GM12878 (cell line): ENCODE measurements around the gene ZKSCAN1. TPM values are rescaled to one million over a fixed set of nuclear protein-coding genes. Genes with fewer than 3 reads are reported as not detected.

ENCODE experiments used
- ATAC-seq: fragments of 200-7000 bp; cut with Tn5 transposase; 3 replicates; pipeline ENCODE4 v1.9.1; 2020; ENCODE audit warnings: mild to moderate bottlenecking, moderate library complexity
- BruUV-seq: library from RNA; stranded (reverse); fragments of 400-500 nt; replicated peaks from 2 replicates; lab custom pipeline; 2021; lab: Mats Ljungman, UMichigan
- CTCF ChIA-PET: fragments of 300-600 bp; sonication (Branson Sonifier 250); formaldehyde crosslinking; extraction: SDS; loops from one replicate; lab custom pipeline; 2021; ENCODE audit warnings: inconsistent platforms; lab: Yijun Ruan, JAX
- POLR2A ChIA-PET: fragments of 350-600 bp; formaldehyde crosslinking; extraction: SDS; loops from one replicate; lab custom pipeline; 2021; ENCODE audit warnings: inconsistent platforms; lab: Charles Lee
- RAD21 ChIA-PET: fragments of 300-600 bp; sonication (Branson Sonifier 250); formaldehyde crosslinking; loops from one replicate; lab custom pipeline; 2023; ENCODE audit warnings: antibody characterized with exemption; ENCODE audit not compliant: unreplicated experiment; lab: Charles Lee
- SMC1A ChIA-PET: fragments of 300-600 bp; sonication (Branson Sonifier 250); formaldehyde crosslinking; loops from one replicate; lab custom pipeline; 2023; ENCODE audit not compliant: unreplicated experiment, uncharacterized antibody; lab: Charles Lee
- DNase-seq: peaks from one replicate; pipeline ENCODE4 v3.0.0-alpha.2; 2011; ENCODE audit warnings: low read depth, low spot score
- FAIRE-seq: peaks from 3 replicates; lab custom pipeline; 2011; peaks lifted over from hg19 to GRCh38; lab: Jason Lieb, UNC
- H2AFZ ChIP-seq: 2 replicates; pipeline ENCODE4 v1.6.0; 2011; ENCODE audit warnings: low read depth, low read length, control low read depth; ENCODE audit not compliant: control insufficient read depth
- H3K27ac ChIP-seq: 2 replicates; pipeline ENCODE4 v1.5.1; 2011; ENCODE audit warnings: control low read depth; ENCODE audit not compliant: control insufficient read depth, insufficient read depth
- H3K27me3 ChIP-seq, 2 experiments: replicated peaks in 1 of 2; 2 replicates each; pipeline versions ENCODE4 v1.6.0 to v1.6.1; 2011; ENCODE audit warnings: low read length in 1 of 2; ENCODE audit not compliant: control insufficient read depth in 2 of 2, insufficient read depth in 2 of 2
- H3K36me3 ChIP-seq, 2 experiments: 2 replicates each; pipeline ENCODE4 v1.5.1; 2011; ENCODE audit warnings: low read length in 1 of 2; ENCODE audit not compliant: control insufficient read depth in 2 of 2, insufficient read depth in 2 of 2
- H3K4me1 ChIP-seq: 2 replicates; pipeline ENCODE4 v1.6.1; 2011; ENCODE audit warnings: mild to moderate bottlenecking, low read length, moderate library complexity, mixed read lengths; ENCODE audit not compliant: control insufficient read depth, insufficient read depth
- H3K4me2 ChIP-seq: 2 replicates; pipeline ENCODE4 v1.6.0; 2011; ENCODE audit warnings: control low read depth; ENCODE audit not compliant: control insufficient read depth, insufficient read depth
- H3K4me3 ChIP-seq: fragments of 200-600 bp; sonication (generic); 2 replicates; pipeline ENCODE4 v1.5.1; 2016
- H3K79me2 ChIP-seq: 2 replicates; pipeline ENCODE4 v1.6.0; 2011; ENCODE audit warnings: low read length; ENCODE audit not compliant: control insufficient read depth, insufficient read depth
- H3K9ac ChIP-seq: 2 replicates; pipeline ENCODE4 v1.8.0; 2011; ENCODE audit warnings: low read length, control low read depth, mixed read lengths; ENCODE audit not compliant: control insufficient read depth, insufficient read depth
- H3K9me3 ChIP-seq: replicated peaks from 3 replicates; pipeline ENCODE4 v1.5.1; 2011; ENCODE audit warnings: mild to moderate bottlenecking, low read length; ENCODE audit not compliant: control insufficient read depth, insufficient read depth
- H4K20me1 ChIP-seq: 2 replicates; pipeline ENCODE4 v1.6.0; 2011; ENCODE audit not compliant: control insufficient read depth, insufficient read depth
- CHD2 ChIP-seq: IDR thresholded peaks from 2 replicates; pipeline ENCODE4 v1.6.1; 2011; ENCODE audit warnings: low read depth, low read length, improper control_type of control experiment, borderline replicate concordance
- HDAC2 ChIP-seq: fragments of 200-600 bp; sonication (generic); IDR thresholded peaks from 2 replicates; pipeline ENCODE4 v1.6.1; 2017
- NFYA ChIP-seq: IDR thresholded peaks from 2 replicates; pipeline ENCODE4 v1.6.1; 2011; ENCODE audit warnings: low read depth, mild to moderate bottlenecking, low read length, improper control_type of control experiment, borderline replicate concordance
- NR2C1 ChIP-seq: fragments of 450-650 bp; IDR thresholded peaks from 2 replicates; pipeline ENCODE4 v1.6.1; 2017; ENCODE audit warnings: antibody characterized with exemption, mild to moderate bottlenecking, moderate library complexity
- RB1 ChIP-seq: fragments of 450-650 bp; formaldehyde crosslinking; IDR thresholded peaks from 2 replicates; pipeline ENCODE4 v1.6.1; 2017; ENCODE audit warnings: mild to moderate bottlenecking, borderline replicate concordance
- STAT1 ChIP-seq: fragments of 450-650 bp; conservative IDR thresholded peaks from 2 replicates; pipeline ENCODE4 v1.6.1; 2014; ENCODE audit warnings: antibody characterized with exemption, mild to moderate bottlenecking
- YBX1 ChIP-seq: fragments of 450-650 bp; IDR thresholded peaks from 2 replicates; pipeline ENCODE4 v1.6.1; 2016; ENCODE audit warnings: antibody characterized with exemption
- WGBS: methylation state at CpG from one replicate; pipeline ENCODE4 v1.1.6; 2016; ENCODE audit warnings: low lambda C conversion rate; ENCODE audit not compliant: insufficient replicate concordance, insufficient coverage; ENCODE audit errors: missing lambda C conversion rate; 5-methylcytosine and 5-hydroxymethylcytosine counted together
- in situ Hi-C: fragments of 300-500 bp; cut with MboI; formaldehyde crosslinking; loops from 9 replicates; pipeline ENCODE4 v1.14.3; 2018; ENCODE audit warnings: mixed read lengths
- intact Hi-C: fragments of 100-400 bp; cut with micrococcal nuclease; formaldehyde crosslinking; loops from one replicate; pipeline ENCODE4 v1.14.2; 2022; ENCODE audit not compliant: unreplicated experiment
- polyA plus RNA-seq, 11 experiments: library from polyadenylated mRNA; depleted of rRNA in 4 of 11; unstranded in 6 of 11; stranded (reverse) in 5 of 11; fragments of >200 nt; fragmentation: Nextera tagmentation in 4 of 11; fragmentation: Illumina TruSeq in 1 of 11; extraction: Ambion mirVana in 4 of 11; extraction: Trizol in 1 of 11; gene quantifications; 1 replicate in 1 of 11; 2 replicates in 10 of 11; pipeline versions ENCODE4 v1.2.1 to v1.2.3, GENCODE V29; 2011 to 2016; ENCODE audit warnings: inconsistent platforms in 2 of 11, missing spikeins in 2 of 11, low read depth in 1 of 11
- total RNA-seq, 4 experiments: library from RNA; depleted of rRNA in 3 of 4; stranded (reverse); fragments of >200 nt in 3 of 4; fragmentation: Illumina TruSeq in 1 of 4; extraction: Trizol in 1 of 4; gene quantifications; 2 replicates each; pipeline versions ENCODE4 v1.2.1 to v1.2.3, GENCODE V29; 2013 to 2021
- TF ChIP-seq, protein P1 (sequence below): fragments of 450-650 bp; conservative IDR thresholded peaks from 2 replicates; pipeline ENCODE4 v1.6.1; 2017; ENCODE audit warnings: mild to moderate bottlenecking, moderate library complexity
- TF ChIP-seq, protein P2 (sequence below): fragments of 450-650 bp; IDR thresholded peaks from 2 replicates; pipeline ENCODE4 v1.6.1; 2016; ENCODE audit warnings: mild to moderate bottlenecking
- TF ChIP-seq, protein P3 (sequence below): IDR thresholded peaks from 2 replicates; pipeline ENCODE4 v1.6.1; 2012; ENCODE audit warnings: low read depth, low read length, improper control_type of control experiment
- TF ChIP-seq, protein P4 (sequence below): fragments of 450-650 bp; formaldehyde crosslinking; IDR thresholded peaks from 2 replicates; pipeline ENCODE4 v1.4.0; 2022; ENCODE audit warnings: mild to moderate bottlenecking, moderate library complexity
- TF ChIP-seq, protein P5 (sequence below): fragments of 450-650 bp; IDR thresholded peaks from 2 replicates; pipeline ENCODE4 v1.6.1; 2016; ENCODE audit warnings: mild to moderate bottlenecking, moderate library complexity, borderline replicate concordance

Gene ZKSCAN1
- total and polyA plus RNA-seq, 10 of the 15 experiments (the other 5 are each of a cell fraction or from before 2014, with no cell fraction given): 3.2 to 34.4 (median 18.1) TPM

DNA sequence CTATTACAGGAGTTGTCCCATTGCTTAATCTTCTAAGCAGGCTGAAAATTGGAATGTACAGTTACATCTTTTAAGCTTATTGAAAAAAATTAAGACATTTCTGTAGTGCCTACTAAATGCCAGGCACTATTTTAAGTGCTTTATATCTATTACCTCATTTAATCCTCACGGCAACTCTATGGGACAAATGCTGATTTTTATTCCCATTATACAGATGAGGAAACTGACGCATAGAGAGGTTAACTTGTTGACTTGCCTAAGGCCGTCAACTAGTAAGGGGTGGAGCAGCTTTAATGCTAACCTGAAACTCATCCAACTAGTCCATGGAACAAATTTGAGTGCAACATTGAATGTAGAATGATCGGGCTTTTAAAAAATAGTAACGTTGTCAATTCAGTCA is 2.5 kb downstream of the ZKSCAN1 start:
- Histone ChIP-seq H3K27me3 (no peaks in the 10 kb centered on the region), H3K4me2 (peak overlapping the region; percentile 44; the same call in 1 of the 2 replicates), H3K79me2 (peaks cover 46% of the 10 kb centered on the region), H3K9ac (no peak overlapping the region), H3K9me3 (no peaks in the 10 kb centered on the region), H3K27ac (no peak overlapping the region), H3K4me1 (peaks cover 4% of the 10 kb centered on the region; the same call in 1 of the 2 replicates), H2AFZ (no peak overlapping the region), H4K20me1 (no peaks in the 10 kb centered on the region), H3K36me3 (peaks cover 2 to 7% of the 10 kb centered on the region in 2 experiments; a peak in 3 of 4 replicates), H3K4me3 (no peak overlapping the region)
- intact Hi-C loops (loop anchor here (5.0 kb wide), 1 partner anchor 64 kb away; the partner anchor contains the start of gene ZNF3), in situ Hi-C loops (no loop called here)
- peak; percentile 31 for FAIRE-seq
- ChIA-PET RAD21 (no interaction called here), POLR2A (interaction anchor here (1.8 to 2.1 kb wide), 2 partner anchors 11 to 99 kb away, joined by 4 to 5 read pairs; no protein-coding TSS in a partner anchor), SMC1A (interaction anchor here (4.1 kb wide), 1 partner anchor 20 kb away, joined by 15 read pairs; no protein-coding TSS in a partner anchor), CTCF (interaction anchor here (0.7 to 1.4 kb wide), 6 partner anchors 13 to 65 kb away, joined by 3 to 6 read pairs (median 4); no protein-coding TSS in a partner anchor)
- no peak for DNase-seq
- no peak for ATAC-seq
- WGBS: 97% methylated on average over 5 of the region's 5 CpGs
- BruUV-seq: no TSS peak
- TF ChIP-seq NR2C1 (no peak), NFYA (no peak), YBX1 (no peak), STAT1 (no peak), CHD2 (no peak), HDAC2 (no peak), RB1 (no peak)
- TF ChIP-seq, protein P1, sequence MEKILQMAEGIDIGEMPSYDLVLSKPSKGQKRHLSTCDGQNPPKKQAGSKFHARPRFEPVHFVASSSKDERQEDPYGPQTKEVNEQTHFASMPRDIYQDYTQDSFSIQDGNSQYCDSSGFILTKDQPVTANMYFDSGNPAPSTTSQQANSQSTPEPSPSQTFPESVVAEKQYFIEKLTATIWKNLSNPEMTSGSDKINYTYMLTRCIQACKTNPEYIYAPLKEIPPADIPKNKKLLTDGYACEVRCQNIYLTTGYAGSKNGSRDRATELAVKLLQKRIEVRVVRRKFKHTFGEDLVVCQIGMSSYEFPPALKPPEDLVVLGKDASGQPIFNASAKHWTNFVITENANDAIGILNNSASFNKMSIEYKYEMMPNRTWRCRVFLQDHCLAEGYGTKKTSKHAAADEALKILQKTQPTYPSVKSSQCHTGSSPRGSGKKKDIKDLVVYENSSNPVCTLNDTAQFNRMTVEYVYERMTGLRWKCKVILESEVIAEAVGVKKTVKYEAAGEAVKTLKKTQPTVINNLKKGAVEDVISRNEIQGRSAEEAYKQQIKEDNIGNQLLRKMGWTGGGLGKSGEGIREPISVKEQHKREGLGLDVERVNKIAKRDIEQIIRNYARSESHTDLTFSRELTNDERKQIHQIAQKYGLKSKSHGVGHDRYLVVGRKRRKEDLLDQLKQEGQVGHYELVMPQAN: no peak
- TF ChIP-seq, protein P2, sequence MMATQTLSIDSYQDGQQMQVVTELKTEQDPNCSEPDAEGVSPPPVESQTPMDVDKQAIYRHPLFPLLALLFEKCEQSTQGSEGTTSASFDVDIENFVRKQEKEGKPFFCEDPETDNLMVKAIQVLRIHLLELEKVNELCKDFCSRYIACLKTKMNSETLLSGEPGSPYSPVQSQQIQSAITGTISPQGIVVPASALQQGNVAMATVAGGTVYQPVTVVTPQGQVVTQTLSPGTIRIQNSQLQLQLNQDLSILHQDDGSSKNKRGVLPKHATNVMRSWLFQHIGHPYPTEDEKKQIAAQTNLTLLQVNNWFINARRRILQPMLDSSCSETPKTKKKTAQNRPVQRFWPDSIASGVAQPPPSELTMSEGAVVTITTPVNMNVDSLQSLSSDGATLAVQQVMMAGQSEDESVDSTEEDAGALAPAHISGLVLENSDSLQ: no peak
- TF ChIP-seq, protein P3, sequence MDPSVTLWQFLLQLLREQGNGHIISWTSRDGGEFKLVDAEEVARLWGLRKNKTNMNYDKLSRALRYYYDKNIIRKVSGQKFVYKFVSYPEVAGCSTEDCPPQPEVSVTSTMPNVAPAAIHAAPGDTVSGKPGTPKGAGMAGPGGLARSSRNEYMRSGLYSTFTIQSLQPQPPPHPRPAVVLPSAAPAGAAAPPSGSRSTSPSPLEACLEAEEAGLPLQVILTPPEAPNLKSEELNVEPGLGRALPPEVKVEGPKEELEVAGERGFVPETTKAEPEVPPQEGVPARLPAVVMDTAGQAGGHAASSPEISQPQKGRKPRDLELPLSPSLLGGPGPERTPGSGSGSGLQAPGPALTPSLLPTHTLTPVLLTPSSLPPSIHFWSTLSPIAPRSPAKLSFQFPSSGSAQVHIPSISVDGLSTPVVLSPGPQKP: no peak
- TF ChIP-seq, protein P4, sequence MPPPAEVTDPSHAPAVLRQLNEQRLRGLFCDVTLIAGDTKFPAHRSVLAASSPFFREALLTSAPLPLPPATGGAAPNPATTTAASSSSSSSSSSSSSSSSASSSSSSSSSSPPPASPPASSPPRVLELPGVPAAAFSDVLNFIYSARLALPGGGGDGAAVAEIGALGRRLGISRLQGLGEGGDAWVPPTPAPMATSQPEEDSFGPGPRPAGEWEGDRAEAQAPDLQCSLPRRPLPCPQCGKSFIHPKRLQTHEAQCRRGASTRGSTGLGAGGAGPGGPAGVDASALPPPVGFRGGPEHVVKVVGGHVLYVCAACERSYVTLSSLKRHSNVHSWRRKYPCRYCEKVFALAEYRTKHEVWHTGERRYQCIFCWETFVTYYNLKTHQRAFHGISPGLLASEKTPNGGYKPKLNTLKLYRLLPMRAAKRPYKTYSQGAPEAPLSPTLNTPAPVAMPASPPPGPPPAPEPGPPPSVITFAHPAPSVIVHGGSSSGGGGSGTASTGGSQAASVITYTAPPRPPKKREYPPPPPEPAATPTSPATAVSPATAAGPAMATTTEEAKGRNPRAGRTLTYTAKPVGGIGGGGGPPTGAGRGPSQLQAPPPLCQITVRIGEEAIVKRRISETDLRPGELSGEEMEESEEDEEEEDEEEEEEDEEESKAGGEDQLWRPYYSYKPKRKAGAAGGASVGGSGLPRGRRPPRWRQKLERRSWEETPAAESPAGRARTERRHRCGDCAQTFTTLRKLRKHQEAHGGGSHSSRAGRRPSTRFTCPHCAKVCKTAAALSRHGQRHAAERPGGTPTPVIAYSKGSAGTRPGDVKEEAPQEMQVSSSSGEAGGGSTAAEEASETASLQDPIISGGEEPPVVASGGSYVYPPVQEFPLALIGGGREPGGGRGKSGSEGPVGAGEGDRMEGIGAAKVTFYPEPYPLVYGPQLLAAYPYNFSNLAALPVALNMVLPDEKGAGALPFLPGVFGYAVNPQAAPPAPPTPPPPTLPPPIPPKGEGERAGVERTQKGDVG (CRISPR knock-in tag): no peak
- TF ChIP-seq, protein P5, sequence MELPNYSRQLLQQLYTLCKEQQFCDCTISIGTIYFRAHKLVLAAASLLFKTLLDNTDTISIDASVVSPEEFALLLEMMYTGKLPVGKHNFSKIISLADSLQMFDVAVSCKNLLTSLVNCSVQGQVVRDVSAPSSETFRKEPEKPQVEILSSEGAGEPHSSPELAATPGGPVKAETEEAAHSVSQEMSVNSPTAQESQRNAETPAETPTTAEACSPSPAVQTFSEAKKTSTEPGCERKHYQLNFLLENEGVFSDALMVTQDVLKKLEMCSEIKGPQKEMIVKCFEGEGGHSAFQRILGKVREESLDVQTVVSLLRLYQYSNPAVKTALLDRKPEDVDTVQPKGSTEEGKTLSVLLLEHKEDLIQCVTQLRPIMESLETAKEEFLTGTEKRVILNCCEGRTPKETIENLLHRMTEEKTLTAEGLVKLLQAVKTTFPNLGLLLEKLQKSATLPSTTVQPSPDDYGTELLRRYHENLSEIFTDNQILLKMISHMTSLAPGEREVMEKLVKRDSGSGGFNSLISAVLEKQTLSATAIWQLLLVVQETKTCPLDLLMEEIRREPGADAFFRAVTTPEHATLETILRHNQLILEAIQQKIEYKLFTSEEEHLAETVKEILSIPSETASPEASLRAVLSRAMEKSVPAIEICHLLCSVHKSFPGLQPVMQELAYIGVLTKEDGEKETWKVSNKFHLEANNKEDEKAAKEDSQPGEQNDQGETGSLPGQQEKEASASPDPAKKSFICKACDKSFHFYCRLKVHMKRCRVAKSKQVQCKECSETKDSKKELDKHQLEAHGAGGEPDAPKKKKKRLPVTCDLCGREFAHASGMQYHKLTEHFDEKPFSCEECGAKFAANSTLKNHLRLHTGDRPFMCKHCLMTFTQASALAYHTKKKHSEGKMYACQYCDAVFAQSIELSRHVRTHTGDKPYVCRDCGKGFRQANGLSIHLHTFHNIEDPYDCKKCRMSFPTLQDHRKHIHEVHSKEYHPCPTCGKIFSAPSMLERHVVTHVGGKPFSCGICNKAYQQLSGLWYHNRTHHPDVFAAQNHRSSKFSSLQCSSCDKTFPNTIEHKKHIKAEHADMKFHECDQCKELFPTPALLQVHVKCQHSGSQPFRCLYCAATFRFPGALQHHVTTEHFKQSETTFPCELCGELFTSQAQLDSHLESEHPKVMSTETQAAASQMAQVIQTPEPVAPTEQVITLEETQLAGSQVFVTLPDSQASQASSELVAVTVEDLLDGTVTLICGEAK: no peak
